ENCODE data around the gene LIMS1.
A peak's percentile ranks its signal among the peaks of the same experiment; 100 is the strongest.
"Not testable (repeated sequence)": the region's sequence is repeated elsewhere in the genome, so short reads cannot be mapped to it uniquely, and the experiment has no call there.

LIMS1 gene

GRCh38 chr2:108637304-108637669 is 103.0 kb downstream of the LIMS1 start:
- no peak for DNase-seq

- no peak for DNase-seq
These were observed 106.5 kb downstream of the LIMS1 start for GRCh38 chr2:108640731-108641130.

- DNase-seq = no peak
These were observed 107.5 kb downstream of the LIMS1 start for GRCh38 chr2:108641756-108642155.

- no peak for DNase-seq
These were observed 109.1 kb downstream of the LIMS1 start for GRCh38 chr2:108643261-108643849.

- DNase-seq = not testable (repeated sequence)
These were observed 109.6 kb downstream of the LIMS1 start for GRCh38 chr2:108643862-108644261.

- DNase-seq = not testable (repeated sequence)
These were observed 110.2 kb downstream of the LIMS1 start for GRCh38 chr2:108644446-108644845.

- not testable (repeated sequence) for DNase-seq
These were observed 114.5 kb downstream of the LIMS1 start for GRCh38 chr2:108648796-108649195.

GRCh38 chr2:108650465-108650864 is 116.2 kb downstream of the LIMS1 start:
- not testable (repeated sequence) for DNase-seq

- DNase-seq = not testable (repeated sequence)
These were observed 117.2 kb downstream of the LIMS1 start for GRCh38 chr2:108651468-108651867.

GRCh38 chr2:108652187-108652931 is 118.1 kb downstream of the LIMS1 start:
- DNase-seq = peak in 2 of 4 experiments; percentile 2 to 7

GRCh38 chr2:108653425-108653824 is 119.2 kb downstream of the LIMS1 start:
- not testable (repeated sequence) for DNase-seq

GRCh38 chr2:108653849-108654248 is 119.6 kb downstream of the LIMS1 start:
- not testable (repeated sequence) for DNase-seq

- DNase-seq = not testable (repeated sequence)
These were observed 120.4 kb downstream of the LIMS1 start for GRCh38 chr2:108654521-108655125.

- not testable (repeated sequence) for DNase-seq
These were observed 121.0 kb downstream of the LIMS1 start for GRCh38 chr2:108655270-108655669.

- DNase-seq = not testable (repeated sequence)
These were observed 122.0 kb downstream of the LIMS1 start for GRCh38 chr2:108656282-108656681.

GRCh38 chr2:108657517-108657916 is 123.2 kb downstream of the LIMS1 start:
- DNase-seq = not testable (repeated sequence)

GRCh38 chr2:108658553-108658952 is 124.3 kb downstream of the LIMS1 start:
- DNase-seq = not testable (repeated sequence)

- not testable (repeated sequence) for DNase-seq
These were observed 127.2 kb downstream of the LIMS1 start for GRCh38 chr2:108661493-108661892.

- not testable (repeated sequence) for DNase-seq
These were observed 127.9 kb downstream of the LIMS1 start for GRCh38 chr2:108662207-108662612.

- DNase-seq = not testable (repeated sequence)
These were observed 129.1 kb downstream of the LIMS1 start for GRCh38 chr2:108663346-108663745.

- not testable (repeated sequence) for DNase-seq
These were observed 129.8 kb downstream of the LIMS1 start for GRCh38 chr2:108664089-108664488.

- not testable (repeated sequence) for DNase-seq
These were observed 130.7 kb downstream of the LIMS1 start for GRCh38 chr2:108664979-108665378.

GRCh38 chr2:108665975-108666374 is 131.7 kb downstream of the LIMS1 start:
- DNase-seq = not testable (repeated sequence)

GRCh38 chr2:108667140-108667539 is 132.9 kb downstream of the LIMS1 start:
- not testable (repeated sequence) for DNase-seq

Measured in activated CD4-positive, CD25-positive, alpha-beta regulatory T cell (primary cell).